ENCODE results near the gene C2orf80.
"Not testable (repeated sequence)": the region's sequence is repeated elsewhere in the genome, so short reads cannot be mapped to it uniquely, and the experiment has no call there.

C2orf80 gene

DNA sequence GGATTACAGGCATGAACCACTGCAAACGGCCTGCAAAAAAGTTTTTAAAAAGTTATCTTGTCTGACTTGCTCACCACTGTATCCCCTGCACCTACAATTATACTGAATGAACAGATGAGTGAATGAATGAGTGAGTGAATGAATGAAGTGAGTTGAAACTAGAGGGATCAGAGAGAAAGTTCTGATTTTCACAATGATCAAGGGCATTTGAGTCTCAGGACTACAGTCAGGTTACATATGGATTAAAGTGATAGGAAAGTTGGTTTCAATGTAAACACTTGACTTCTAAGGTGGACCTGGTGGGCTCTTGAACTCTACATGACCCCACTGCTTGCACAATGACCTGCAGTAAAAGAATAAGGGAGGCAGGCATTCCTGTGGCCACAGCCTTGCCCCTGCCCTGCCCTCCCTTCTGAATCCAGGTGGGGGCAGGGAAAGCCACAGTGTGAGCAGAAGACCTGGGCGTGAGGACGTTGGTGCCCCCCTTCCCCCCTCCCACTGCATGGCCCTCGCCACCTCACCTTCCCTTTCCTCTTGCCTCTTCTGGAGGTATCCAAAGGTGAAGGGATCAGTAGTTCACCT lies 10.7 kb downstream of the C2orf80 start:
- no peak for DNase-seq (ENCODE audit: low spot score)

- peak; percentile 40 for DNase-seq (ENCODE audit: low spot score)
Observed at GRCh38 chr2:208175840-208176153, 14.0 kb downstream of the C2orf80 start.

- peak; percentile 92 for DNase-seq (ENCODE audit: low spot score)
Observed at GRCh38 chr2:208175069-208175839, 14.6 kb downstream of the C2orf80 start.

GRCh38 chr2:208174144-208174543 lies 15.7 kb downstream of the C2orf80 start:
- DNase-seq (ENCODE audit: low spot score), result no peak

- no peak for DNase-seq (ENCODE audit: low spot score)
Observed at GRCh38 chr2:208172125-208172524, 17.7 kb downstream of the C2orf80 start.

GRCh38 chr2:208164951-208165755 lies 24.7 kb downstream of the C2orf80 start:
- DNase-seq (ENCODE audit: low spot score), result no peak

GRCh38 chr2:208163489-208163888 lies 26.3 kb downstream of the C2orf80 start, which contains the start of gene CRYGA:
Gene CRYGA, minus strand, starts transcription at chr2:208163589. Its CDS starts 33 bp downstream, at chr2:208163556.
- no peak for DNase-seq (ENCODE audit: low spot score)

DNA sequence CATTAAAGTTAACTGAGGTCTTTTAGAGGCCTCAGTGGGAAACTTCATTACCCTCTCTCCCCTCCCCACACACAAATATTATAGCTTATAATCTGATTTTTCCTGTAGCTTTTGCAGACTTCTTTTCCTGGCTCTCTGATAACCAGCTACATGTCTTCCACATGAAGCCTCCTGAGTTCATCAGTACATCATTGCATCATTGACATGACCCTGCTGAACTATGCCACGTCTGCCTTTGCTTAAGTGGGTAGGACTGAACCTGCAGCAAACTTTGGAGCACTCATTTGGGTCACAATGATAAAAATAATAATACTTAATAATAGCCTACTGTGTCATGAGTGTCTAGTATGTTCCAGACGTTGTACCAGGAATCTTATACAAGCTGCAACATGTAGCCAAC lies 33.4 kb downstream of the C2orf80 start:
- DNase-seq (ENCODE audit: low spot score), result no peak

DNA sequence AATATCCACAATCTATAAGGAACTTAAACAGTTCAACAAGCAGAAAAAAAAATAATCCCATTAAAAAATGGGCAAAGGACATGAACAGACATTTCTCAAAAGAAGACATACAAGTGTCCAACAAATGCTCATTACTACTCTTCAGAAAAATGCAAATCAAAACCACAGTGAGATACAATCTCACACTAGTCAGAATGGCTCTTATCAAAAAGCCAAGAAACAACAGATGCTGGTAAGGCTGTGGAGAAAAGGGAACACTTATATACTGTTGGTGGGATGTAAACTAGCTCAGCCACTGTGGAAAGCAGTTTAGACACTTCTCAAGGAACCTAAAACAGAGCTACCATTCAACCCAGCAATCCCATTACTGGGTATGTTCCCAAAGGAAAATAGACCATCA lies 36.7 kb downstream of the C2orf80 start:
- no peak for DNase-seq (ENCODE audit: low spot score)

DNA sequence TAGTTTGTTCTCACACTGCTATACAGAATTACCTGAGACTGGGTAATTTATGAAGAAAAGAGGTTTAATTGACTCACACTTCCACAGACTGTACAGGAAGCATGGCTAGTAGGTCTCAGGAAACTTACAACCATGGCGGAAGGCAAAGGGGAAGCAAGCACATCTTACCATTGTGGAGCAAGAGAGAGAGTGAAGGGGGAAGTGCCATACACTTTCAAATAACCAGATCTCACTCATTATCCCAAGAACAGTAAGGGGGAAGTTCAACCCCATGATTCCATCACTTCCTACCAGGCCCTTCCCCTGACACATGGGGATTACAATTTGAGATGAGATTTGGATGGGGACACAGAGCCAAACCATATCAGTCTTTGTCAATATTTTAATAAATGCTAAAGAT lies 38.9 kb downstream of the C2orf80 start:
- no peak for DNase-seq (ENCODE audit: low spot score)

DNA sequence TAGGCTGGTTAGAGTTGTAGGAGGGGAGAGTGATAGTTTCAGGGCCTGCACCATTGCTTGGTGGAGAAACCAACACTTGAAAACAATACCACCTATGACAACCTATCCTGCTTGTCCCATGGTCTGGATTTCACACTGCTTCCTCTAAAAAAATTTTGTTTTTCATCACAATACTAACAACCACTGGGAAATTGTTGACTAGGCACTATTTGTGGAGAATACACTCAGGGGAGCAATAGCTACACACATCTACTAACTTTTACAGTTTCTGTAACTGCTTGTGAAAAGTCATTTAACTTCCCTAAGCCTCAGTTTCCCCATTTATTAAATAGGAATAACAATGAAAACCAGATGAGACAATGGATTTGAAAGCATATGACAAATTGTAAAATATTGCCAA lies 39.7 kb downstream of the C2orf80 start:
- no peak for DNase-seq (ENCODE audit: low spot score)

DNA sequence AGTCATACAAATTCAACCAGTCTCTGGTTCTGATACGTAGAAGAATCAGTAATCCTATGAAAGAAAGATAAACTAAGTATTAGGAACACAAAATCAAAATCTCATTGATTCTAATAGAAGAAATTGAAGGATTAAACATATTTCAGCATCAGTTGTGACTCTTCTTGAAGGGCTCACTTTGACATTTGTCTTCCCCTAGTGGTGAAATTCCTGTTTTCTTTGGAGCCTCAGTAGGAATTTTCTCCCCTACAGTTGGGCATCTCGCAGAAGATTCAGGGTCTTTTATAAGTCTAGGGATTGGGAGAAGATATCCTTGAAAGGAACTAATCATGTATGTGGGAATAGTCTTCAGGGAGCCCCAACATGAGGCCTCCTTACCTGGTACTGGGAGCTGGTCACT lies 41.0 kb downstream of the C2orf80 start:
- no peak for DNase-seq (ENCODE audit: low spot score)

GRCh38 chr2:208147759-208148158 lies 42.1 kb downstream of the C2orf80 start:
- DNase-seq (ENCODE audit: low spot score), result no peak

DNA sequence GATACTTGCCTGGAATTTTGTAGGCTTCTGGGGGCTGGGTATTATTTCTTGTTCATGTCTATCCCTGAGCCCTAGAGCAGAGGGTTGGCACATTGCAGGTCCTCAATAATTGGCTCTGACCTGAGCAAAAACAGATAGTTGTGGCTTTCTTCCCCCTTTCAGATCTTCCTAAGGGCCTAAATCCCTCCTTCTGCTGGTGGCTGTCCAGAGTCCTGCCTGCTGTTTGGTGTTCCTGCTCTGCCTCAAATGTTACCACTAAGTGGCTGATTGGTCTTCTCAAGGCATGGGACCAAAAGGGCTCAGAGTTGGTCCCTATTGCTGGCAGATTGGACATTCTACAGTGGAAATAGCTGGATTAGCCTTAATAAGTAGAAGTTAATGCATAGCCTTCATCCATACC lies 42.8 kb downstream of the C2orf80 start:
- no peak for DNase-seq (ENCODE audit: low spot score)

DNA sequence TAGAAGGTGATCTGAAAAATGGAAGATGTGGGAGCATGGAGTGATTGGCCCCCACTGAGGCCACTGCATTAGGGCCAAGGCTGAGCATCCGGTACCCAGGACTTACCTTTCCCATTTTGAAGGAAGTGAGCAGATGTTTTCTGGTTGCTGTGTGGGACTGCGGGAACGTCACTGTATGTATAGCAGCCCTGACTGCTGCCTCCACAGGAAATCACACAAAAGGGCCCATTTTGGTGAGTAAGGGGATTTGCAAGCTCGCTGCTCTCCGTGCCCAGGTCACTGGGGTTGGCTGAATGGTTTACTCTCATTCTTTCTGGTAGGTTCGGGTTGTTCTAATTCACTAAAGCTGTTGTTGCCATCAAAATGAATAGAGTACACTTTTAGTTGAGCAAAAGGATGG lies 43.8 kb downstream of the C2orf80 start, which contains the start of gene CRYGB:
Gene CRYGB, minus strand, starts transcription at position 153 of the 400 bp plus-strand sequence. Its CDS starts 38 bp downstream, at position 115.
- DNase-seq (ENCODE audit: low spot score), result no peak

DNA sequence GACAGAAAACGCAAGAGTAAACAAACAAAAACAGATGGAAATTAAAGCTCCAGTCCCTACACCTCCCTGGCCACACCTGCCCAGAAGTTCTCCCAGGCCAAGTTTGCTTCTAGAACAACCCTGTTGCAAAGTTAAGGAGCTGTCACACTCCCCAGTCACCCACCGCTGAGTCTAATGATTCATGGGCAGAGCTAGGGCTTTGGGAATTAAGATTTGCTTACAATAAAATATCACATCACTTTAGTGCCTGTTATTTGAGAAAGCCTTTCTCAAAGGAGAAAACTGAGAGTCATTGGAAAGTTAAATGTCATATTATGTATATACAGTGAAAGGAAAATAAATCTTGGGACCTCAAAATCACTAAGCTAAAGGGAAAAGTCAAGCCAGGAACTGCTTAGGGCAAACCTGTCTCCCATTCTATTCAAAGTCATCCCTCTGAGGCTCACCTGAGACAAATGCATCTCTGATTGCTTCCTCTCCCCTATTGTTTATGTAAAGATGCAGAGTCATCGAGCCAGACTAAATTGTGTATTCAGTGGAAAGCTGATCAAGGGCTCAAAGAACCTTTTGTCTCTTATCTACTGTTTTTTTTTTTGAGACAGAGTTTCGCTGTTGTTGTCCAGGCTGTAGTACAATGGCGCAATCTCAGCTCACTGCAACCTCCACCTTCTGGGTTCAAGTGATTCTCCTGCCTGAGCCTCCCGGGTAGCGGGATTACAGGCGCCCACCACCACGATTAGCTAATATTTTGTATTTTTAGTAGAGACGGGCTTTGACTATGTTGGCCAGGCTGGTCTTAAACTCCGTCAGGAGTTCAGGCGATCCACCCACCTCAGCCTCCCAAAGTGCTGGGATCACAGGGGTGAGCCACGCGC lies 46.7 kb downstream of the C2orf80 start:
- peak; percentile 62 for DNase-seq (ENCODE audit: low spot score)

- DNase-seq (ENCODE audit: low spot score), result peak; percentile 12
Observed at GRCh38 chr2:208142240-208142924, 47.4 kb downstream of the C2orf80 start.

DNA sequence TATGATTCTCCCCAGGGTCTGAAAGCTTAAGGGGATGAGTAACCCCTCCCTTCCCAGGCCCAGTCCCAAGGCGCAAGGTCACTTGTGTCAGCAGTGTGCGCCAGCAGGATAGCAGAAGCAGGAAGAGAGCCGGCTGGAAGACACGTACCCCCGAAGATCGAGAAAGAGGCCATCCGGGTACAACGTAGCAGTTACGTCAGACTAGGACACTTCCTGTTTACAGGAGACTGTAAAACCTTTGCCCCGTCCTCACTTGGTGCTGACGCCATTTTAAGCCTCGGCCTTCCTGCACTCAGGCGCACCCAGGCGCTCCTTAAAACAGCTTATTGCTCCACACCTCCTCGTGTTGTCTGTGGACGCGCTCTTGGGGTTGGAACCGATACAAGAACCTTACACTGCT lies 50.4 kb downstream of the C2orf80 start:
- no peak for DNase-seq (ENCODE audit: low spot score)

DNA sequence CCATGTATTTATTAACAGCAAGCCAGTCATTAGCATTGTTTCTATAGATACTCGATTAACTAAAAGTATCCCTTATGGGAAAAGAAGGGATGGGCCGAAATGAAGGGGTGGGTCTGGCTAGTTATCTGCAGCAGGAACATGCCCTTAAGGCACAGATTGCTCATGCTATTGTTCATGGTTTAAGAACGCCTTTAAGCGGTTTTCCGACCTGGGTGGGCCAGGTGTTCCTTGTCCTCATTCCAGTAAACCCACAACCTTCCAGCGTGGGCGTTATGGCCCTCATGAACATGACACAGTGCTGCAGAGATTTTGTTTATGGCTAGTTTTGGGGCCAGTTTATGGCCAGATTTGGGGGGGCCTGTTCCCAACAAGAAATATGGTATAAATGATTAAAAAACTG lies 51.5 kb downstream of the C2orf80 start:
- DNase-seq (ENCODE audit: low spot score), result not testable (repeated sequence)

- no peak for DNase-seq (ENCODE audit: low spot score)
Observed at GRCh38 chr2:208136716-208137094, 53.1 kb downstream of the C2orf80 start.

All from pons (tissue), 1 donor.